HepG2 (cell line): ENCODE data around the gene TMEM134. TPM values are rescaled to one million over a fixed set of nuclear protein-coding genes. Genes with fewer than 3 reads are reported as not detected.

Experiments
- GMEB1 ChIP-seq: sonication (generic); formaldehyde crosslinking; IDR thresholded peaks from 2 replicates; pipeline ENCODE4 v1.5.1; 2020; ENCODE audit warnings: missing genetic modification reagents, mild to moderate bottlenecking, borderline replicate concordance
- GPN1 ChIP-seq: sonication (generic); formaldehyde crosslinking; IDR thresholded peaks from 2 replicates; pipeline ENCODE4 v1.5.1; 2020; ENCODE audit warnings: missing genetic modification reagents, borderline replicate concordance
- HNF4A ChIP-seq: sonication (generic); formaldehyde crosslinking; IDR thresholded peaks from 2 replicates; pipeline ENCODE4 v1.4.0; 2020; ENCODE audit warnings: missing genetic modification reagents
- MXD3 ChIP-seq: IDR thresholded peaks from 2 replicates; pipeline ENCODE4 v1.6.1; 2016; ENCODE audit warnings: mild to moderate bottlenecking, missing biosample characterization, missing genetic modification reagents
- NR2F2 ChIP-seq: IDR thresholded peaks from 2 replicates; pipeline ENCODE4 v1.6.1; 2012; ENCODE audit warnings: low read depth, inconsistent platforms, borderline replicate concordance
- POGK ChIP-seq: sonication (generic); formaldehyde crosslinking; conservative IDR thresholded peaks from 2 replicates; pipeline ENCODE4 v1.8.0; 2022; ENCODE audit warnings: mild to moderate bottlenecking, moderate library complexity, missing genetic modification reagents
- PTBP1 ChIP-seq: fragments of 200-400 bp; formaldehyde crosslinking; IDR thresholded peaks from 2 replicates; pipeline ENCODE4 v1.6.1; 2018; ENCODE audit warnings: low read length, low read depth; ENCODE audit not compliant: poor library complexity, severe bottlenecking
- SALL2 ChIP-seq: sonication (generic); formaldehyde crosslinking; IDR thresholded peaks from 2 replicates; pipeline ENCODE4 v1.8.1; 2023; ENCODE audit warnings: mild to moderate bottlenecking, missing genetic modification reagents, inconsistent platforms
- ZNF609 ChIP-seq: sonication (generic); formaldehyde crosslinking; IDR thresholded peaks from 2 replicates; pipeline ENCODE4 v1.4.0; 2020; ENCODE audit warnings: mild to moderate bottlenecking, missing genetic modification reagents, borderline replicate concordance
- ZNF644 ChIP-seq: IDR thresholded peaks from 2 replicates; pipeline ENCODE4 v1.6.1; 2016; ENCODE audit warnings: low read depth
- polyA plus RNA-seq, 8 experiments: library from polyadenylated mRNA; depleted of rRNA in 3 of 8; stranded (reverse) in 7 of 8; unstranded in 1 of 8; fragments of >200 nt; fragmentation: Illumina TruSeq in 4 of 8; extraction: Trizol in 4 of 8; gene quantifications; 2 replicates each; pipeline versions ENCODE4 v1.2.1 to v1.2.3, GENCODE V29; 2011 to 2016; ENCODE audit warnings: low read depth in 4 of 8, missing spikeins in 1 of 8, mixed read lengths in 1 of 8; ENCODE audit not compliant: insufficient read depth in 1 of 8
- total RNA-seq, 5 experiments: library from RNA; depleted of rRNA; stranded (reverse); fragments of >200 nt; fragmentation: Illumina TruSeq; extraction: Trizol; gene quantifications; 2 replicates each; pipeline ENCODE4 v1.2.3, GENCODE V29; 2016; ENCODE audit warnings: low read depth in 1 of 5
- TF ChIP-seq, protein P1 (sequence below): sonication (generic); formaldehyde crosslinking; IDR thresholded peaks from 2 replicates; pipeline ENCODE4 v1.4.0; 2020; ENCODE audit warnings: missing genetic modification reagents
- TF ChIP-seq, protein P2 (sequence below): sonication (generic); formaldehyde crosslinking; IDR thresholded peaks from 2 replicates; pipeline ENCODE4 v1.4.0; 2020; ENCODE audit warnings: missing genetic modification reagents
- TF ChIP-seq, protein P3 (sequence below): IDR thresholded peaks from 2 replicates; pipeline ENCODE4 v1.6.1; 2016

Gene TMEM134
- total and polyA plus RNA-seq, 2 of the 13 experiments (the other 11 are each of a cell fraction or from before 2014, with no cell fraction given): 6.9 to 26.9 TPM

DNA sequence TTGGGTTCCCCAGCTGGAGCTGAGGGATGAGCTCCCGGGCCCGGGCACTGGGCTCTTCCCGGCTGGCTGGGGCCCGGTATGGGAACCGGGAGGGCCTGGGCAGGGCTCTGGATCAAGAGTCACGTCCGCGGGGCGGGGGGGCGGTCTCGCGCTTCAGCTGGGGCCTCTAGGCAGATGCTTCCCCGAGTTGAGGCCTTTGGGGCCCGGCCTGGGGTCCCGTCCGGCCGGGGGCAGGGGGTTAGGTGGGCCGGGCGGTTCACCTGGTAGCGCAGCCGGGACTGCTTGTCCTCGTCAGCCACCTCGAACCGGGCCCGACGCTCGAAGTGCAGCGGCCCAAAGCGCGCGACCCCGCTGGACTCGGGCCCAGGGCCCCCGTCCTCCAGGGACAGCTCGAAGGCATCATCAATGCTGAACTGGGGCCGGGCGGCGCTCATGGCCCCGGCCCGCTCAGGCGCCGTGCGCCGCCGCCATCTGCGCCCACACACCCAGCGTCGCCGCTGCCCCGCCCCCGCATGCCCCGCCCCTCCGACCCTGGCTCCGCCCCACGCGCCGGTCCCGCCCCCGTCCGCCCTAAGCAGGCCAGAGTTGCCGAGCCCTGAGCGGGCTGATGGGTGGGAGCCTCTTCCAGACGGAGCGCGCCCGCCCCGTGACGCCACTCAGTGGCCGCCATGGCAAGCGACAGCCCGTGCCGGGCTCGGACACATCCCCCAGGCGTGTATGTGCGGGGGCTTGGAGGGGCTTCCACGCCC is at the start of gene TMEM134 (continued):
- TF ChIP-seq, protein P1, sequence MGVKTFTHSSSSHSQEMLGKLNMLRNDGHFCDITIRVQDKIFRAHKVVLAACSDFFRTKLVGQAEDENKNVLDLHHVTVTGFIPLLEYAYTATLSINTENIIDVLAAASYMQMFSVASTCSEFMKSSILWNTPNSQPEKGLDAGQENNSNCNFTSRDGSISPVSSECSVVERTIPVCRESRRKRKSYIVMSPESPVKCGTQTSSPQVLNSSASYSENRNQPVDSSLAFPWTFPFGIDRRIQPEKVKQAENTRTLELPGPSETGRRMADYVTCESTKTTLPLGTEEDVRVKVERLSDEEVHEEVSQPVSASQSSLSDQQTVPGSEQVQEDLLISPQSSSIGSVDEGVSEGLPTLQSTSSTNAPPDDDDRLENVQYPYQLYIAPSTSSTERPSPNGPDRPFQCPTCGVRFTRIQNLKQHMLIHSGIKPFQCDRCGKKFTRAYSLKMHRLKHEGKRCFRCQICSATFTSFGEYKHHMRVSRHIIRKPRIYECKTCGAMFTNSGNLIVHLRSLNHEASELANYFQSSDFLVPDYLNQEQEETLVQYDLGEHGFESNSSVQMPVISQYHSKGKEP (CRISPR knock-in tag): no peak
- TF ChIP-seq NR2F2 (no peak), HNF4A (CRISPR knock-in tag) (0 out of 2 replicates have a peak, but pooled peaks have one; percentile 19), PTBP1 (no peak), ZNF609 (CRISPR knock-in tag) (0 out of 2 replicates have a peak, but pooled peaks have one; percentile 20), MXD3 (CRISPR knock-in tag) (0 out of 2 replicates have a peak, but pooled peaks have one; percentile 34), GMEB1 (CRISPR knock-in tag) (peak; percentile 79; the same call in 1 of the 2 replicates), POGK (no peak), GPN1 (CRISPR knock-in tag) (no peak), ZNF644 (CRISPR knock-in tag) (no peak), SALL2 (peak; percentile 87; the same call in 1 of the 2 replicates)
- TF ChIP-seq, protein P2, sequence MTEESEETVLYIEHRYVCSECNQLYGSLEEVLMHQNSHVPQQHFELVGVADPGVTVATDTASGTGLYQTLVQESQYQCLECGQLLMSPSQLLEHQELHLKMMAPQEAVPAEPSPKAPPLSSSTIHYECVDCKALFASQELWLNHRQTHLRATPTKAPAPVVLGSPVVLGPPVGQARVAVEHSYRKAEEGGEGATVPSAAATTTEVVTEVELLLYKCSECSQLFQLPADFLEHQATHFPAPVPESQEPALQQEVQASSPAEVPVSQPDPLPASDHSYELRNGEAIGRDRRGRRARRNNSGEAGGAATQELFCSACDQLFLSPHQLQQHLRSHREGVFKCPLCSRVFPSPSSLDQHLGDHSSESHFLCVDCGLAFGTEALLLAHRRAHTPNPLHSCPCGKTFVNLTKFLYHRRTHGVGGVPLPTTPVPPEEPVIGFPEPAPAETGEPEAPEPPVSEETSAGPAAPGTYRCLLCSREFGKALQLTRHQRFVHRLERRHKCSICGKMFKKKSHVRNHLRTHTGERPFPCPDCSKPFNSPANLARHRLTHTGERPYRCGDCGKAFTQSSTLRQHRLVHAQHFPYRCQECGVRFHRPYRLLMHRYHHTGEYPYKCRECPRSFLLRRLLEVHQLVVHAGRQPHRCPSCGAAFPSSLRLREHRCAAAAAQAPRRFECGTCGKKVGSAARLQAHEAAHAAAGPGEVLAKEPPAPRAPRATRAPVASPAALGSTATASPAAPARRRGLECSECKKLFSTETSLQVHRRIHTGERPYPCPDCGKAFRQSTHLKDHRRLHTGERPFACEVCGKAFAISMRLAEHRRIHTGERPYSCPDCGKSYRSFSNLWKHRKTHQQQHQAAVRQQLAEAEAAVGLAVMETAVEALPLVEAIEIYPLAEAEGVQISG (CRISPR knock-in tag): peak; percentile 82
- TF ChIP-seq, protein P3, sequence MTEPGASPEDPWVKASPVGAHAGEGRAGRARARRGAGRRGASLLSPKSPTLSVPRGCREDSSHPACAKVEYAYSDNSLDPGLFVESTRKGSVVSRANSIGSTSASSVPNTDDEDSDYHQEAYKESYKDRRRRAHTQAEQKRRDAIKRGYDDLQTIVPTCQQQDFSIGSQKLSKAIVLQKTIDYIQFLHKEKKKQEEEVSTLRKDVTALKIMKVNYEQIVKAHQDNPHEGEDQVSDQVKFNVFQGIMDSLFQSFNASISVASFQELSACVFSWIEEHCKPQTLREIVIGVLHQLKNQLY (CRISPR knock-in tag): no peak; the same call in 1 of the 2 replicates
